ENCODE measurements around the gene MYO6. TPM values are rescaled to one million over a fixed set of nuclear protein-coding genes. Genes with fewer than 3 reads are reported as not detected.

The MYO6 gene
- total RNA-seq, 1 donor from 2014 or later, result 20.4 TPM

GRCh38 chr6:75760320-75760719, 11.3 kb downstream of the MYO6 start:
- TF ChIP-seq POLR2AphosphoS5 (IDR thresholded peaks at IDR 0.05; ENCODE audit: insufficient read depth in 1 of 2, low read depth in 1 of 2), result no peak
- TF ChIP-seq POLR2A (IDR thresholded peaks at IDR 0.05), result no peak
- TF ChIP-seq, protein P1, sequence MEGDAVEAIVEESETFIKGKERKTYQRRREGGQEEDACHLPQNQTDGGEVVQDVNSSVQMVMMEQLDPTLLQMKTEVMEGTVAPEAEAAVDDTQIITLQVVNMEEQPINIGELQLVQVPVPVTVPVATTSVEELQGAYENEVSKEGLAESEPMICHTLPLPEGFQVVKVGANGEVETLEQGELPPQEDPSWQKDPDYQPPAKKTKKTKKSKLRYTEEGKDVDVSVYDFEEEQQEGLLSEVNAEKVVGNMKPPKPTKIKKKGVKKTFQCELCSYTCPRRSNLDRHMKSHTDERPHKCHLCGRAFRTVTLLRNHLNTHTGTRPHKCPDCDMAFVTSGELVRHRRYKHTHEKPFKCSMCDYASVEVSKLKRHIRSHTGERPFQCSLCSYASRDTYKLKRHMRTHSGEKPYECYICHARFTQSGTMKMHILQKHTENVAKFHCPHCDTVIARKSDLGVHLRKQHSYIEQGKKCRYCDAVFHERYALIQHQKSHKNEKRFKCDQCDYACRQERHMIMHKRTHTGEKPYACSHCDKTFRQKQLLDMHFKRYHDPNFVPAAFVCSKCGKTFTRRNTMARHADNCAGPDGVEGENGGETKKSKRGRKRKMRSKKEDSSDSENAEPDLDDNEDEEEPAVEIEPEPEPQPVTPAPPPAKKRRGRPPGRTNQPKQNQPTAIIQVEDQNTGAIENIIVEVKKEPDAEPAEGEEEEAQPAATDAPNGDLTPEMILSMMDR (IDR thresholded peaks at IDR 0.05), result no peak
- Histone ChIP-seq H3K27me3 (no peaks in the 10 kb centered on the region), H3K36me3 (no peaks in the 10 kb centered on the region), H3K4me1 (peaks cover 3% of the 10 kb centered on the region), H3K27ac (no peak overlapping the region), H3K4me3 (no peak overlapping the region), H3K9me3 (no peaks in the 10 kb centered on the region)
- DNase-seq (ENCODE audit: extremely low spot score in 2 of 2), result no peak
- intact Hi-C loops (cut with DNase I), result no loop called here

GRCh38 chr6:75761489-75761888, 12.4 kb downstream of the MYO6 start:
- DNase-seq (ENCODE audit: extremely low spot score in 2 of 2), result no peak
- intact Hi-C loops (cut with DNase I), result no loop called here
- H3K9me3 ChIP-seq, result no peaks in the 10 kb centered on the region
- H3K4me3 ChIP-seq, result no peak overlapping the region
- H3K36me3 ChIP-seq, result no peaks in the 10 kb centered on the region
- H3K27me3 ChIP-seq, result no peaks in the 10 kb centered on the region
- peaks cover 3% of the 10 kb centered on the region for H3K4me1 ChIP-seq
- no peak overlapping the region for H3K27ac ChIP-seq
- TF ChIP-seq POLR2AphosphoS5 (IDR thresholded peaks at IDR 0.05; ENCODE audit: insufficient read depth in 1 of 2, low read depth in 1 of 2), result no peak
- no peak for TF ChIP-seq POLR2A (IDR thresholded peaks at IDR 0.05)
- TF ChIP-seq, protein P1 (IDR thresholded peaks at IDR 0.05), result no peak

GRCh38 chr6:75762063-75762462, 13.0 kb downstream of the MYO6 start:
- no peaks in the 10 kb centered on the region for H3K27me3 ChIP-seq
- H3K4me3 ChIP-seq, result no peak overlapping the region
- DNase-seq (ENCODE audit: extremely low spot score in 2 of 2), result no peak
- H3K27ac ChIP-seq, result no peak overlapping the region
- TF ChIP-seq POLR2A (IDR thresholded peaks at IDR 0.05) (no peak), POLR2AphosphoS5 (IDR thresholded peaks at IDR 0.05; ENCODE audit: insufficient read depth in 1 of 2, low read depth in 1 of 2) (no peak)
- TF ChIP-seq, protein P1 (IDR thresholded peaks at IDR 0.05), result no peak
- H3K36me3 ChIP-seq, result no peaks in the 10 kb centered on the region
- H3K9me3 ChIP-seq, result no peaks in the 10 kb centered on the region
- intact Hi-C loops (cut with DNase I), result no loop called here
- peaks cover 3% of the 10 kb centered on the region for H3K4me1 ChIP-seq

DNA sequence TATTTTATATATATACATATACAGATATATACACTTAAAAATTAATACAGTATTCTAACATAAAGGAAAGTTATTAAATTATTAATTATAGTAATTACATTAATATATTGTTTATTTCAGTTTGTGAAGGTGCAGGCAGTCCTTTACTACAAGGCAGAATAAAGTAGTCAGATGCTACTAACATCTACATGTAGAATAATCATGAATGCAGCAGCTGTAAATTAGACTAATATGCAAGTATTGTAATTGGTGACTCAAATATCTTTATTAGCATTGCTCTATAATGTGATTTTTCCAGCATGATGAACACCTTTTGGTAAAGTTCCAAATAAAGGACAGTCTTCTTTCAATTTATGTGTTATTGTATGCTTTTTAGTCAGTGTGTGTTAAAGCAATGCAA, 17.3 kb downstream of the MYO6 start:
- Histone ChIP-seq H3K4me3 (no peak overlapping the region), H3K4me1 (no peaks in the 10 kb centered on the region), H3K27me3 (no peaks in the 10 kb centered on the region), H3K9me3 (no peaks in the 10 kb centered on the region), H3K27ac (no peak overlapping the region), H3K36me3 (peaks cover 0 to 3% of the 10 kb centered on the region in 2 donors)
- TF ChIP-seq POLR2A (IDR thresholded peaks at IDR 0.05), result no peak
- no peak for TF ChIP-seq POLR2AphosphoS5 (IDR thresholded peaks at IDR 0.05; ENCODE audit: insufficient read depth in 1 of 2, low read depth in 1 of 2)
- TF ChIP-seq, protein P1 (IDR thresholded peaks at IDR 0.05), result no peak
- intact Hi-C loops (cut with DNase I), result no loop called here
- DNase-seq (ENCODE audit: extremely low spot score in 2 of 2), result no peak

DNA sequence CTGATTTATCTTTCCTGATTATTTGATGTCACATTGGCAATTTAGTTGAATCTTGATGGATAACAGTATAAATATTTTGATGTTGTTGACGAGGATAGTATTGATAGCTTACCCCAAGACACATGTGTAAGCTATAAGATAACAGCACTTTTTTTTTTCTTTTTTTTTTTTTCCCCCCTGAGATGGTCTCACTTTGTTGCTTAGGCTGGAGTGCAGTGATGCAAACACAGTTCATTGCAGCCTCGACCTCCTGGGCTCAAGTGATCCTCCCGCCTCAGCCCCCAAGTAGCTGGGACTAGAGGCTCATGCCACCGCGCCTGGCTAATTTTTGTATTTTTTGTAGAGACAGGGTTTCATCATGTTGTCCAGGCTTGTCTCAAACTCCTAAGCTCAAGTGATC, 21.8 kb downstream of the MYO6 start:
- H3K27me3 ChIP-seq, result no peaks in the 10 kb centered on the region
- H3K27ac ChIP-seq, result no peak overlapping the region
- no peaks in the 10 kb centered on the region for H3K9me3 ChIP-seq
- H3K4me1 ChIP-seq, result no peaks in the 10 kb centered on the region
- no peak overlapping the region for H3K4me3 ChIP-seq
- DNase-seq (ENCODE audit: extremely low spot score in 2 of 2), result no peak
- intact Hi-C loops (cut with DNase I), result loop anchor here (5.0 kb wide), 1 partner anchor 784 kb away; no protein-coding TSS in a partner anchor
- no peak for TF ChIP-seq POLR2AphosphoS5 (IDR thresholded peaks at IDR 0.05; ENCODE audit: insufficient read depth in 1 of 2, low read depth in 1 of 2)
- TF ChIP-seq, protein P1 (IDR thresholded peaks at IDR 0.05), result no peak
- no peak for TF ChIP-seq POLR2A (IDR thresholded peaks at IDR 0.05)
- H3K36me3 ChIP-seq, result peaks cover 0 to 3% of the 10 kb centered on the region in 2 donors
